WTC11 (cell line): ENCODE data around the gene RALY. TPM values are rescaled to one million over a fixed set of nuclear protein-coding genes. Genes with fewer than 3 reads are reported as not detected.

Experiments
- ATAC-seq: fragments of 200-7000 bp; cut with Tn5 transposase; 2 replicates; pipeline ENCODE4 v1.10.0; 2021; ENCODE audit warnings: mild to moderate bottlenecking, moderate library complexity
- CTCF ChIA-PET: fragments of 300-600 bp; sonication (Branson Sonifier 250); formaldehyde crosslinking; loops from one replicate; lab custom pipeline; 2021; ENCODE audit warnings: antibody characterized with exemption; lab: Charles Lee
- POLR2A ChIA-PET: fragments of 350-600 bp; sonication (Branson Sonifier 250); formaldehyde crosslinking; loops from one replicate; lab custom pipeline; 2021; ENCODE audit warnings: antibody characterized with exemption; lab: Charles Lee
- DNase-seq: peaks from one replicate; pipeline ENCODE4 v3.0.0; 2021; ENCODE audit warnings: low spot score
- H3K27ac Mint-ChIP-seq: 2 replicates; pipeline ENCODE4 v1.8.0; 2021; ENCODE audit warnings: mixed read lengths
- H3K27me3 Mint-ChIP-seq: 2 replicates; pipeline ENCODE4 v1.8.0; 2021; ENCODE audit warnings: low read depth, mild to moderate bottlenecking, moderate library complexity, mixed read lengths
- H3K36me3 Mint-ChIP-seq: 2 replicates; pipeline ENCODE4 v1.8.0; 2021; ENCODE audit warnings: mixed read lengths
- H3K4me1 Mint-ChIP-seq: 2 replicates; pipeline ENCODE4 v1.8.0; 2022; ENCODE audit warnings: mixed read lengths
- H3K4me3 Mint-ChIP-seq: 2 replicates; pipeline ENCODE4 v1.8.0; 2021; ENCODE audit warnings: mild to moderate bottlenecking, moderate library complexity, mixed read lengths
- H3K9me3 Mint-ChIP-seq: 2 replicates; pipeline ENCODE4 v1.8.0; 2021; ENCODE audit warnings: mixed read lengths
- E2F5 ChIP-seq: sonication (generic); formaldehyde crosslinking; IDR thresholded peaks from 2 replicates; pipeline ENCODE4 v1.8.1; 2022; ENCODE audit warnings: mild to moderate bottlenecking, moderate library complexity, missing genetic modification reagents
- FOXP1 ChIP-seq: sonication (generic); formaldehyde crosslinking; IDR thresholded peaks from 2 replicates; pipeline ENCODE4 v1.8.0; 2022; ENCODE audit warnings: missing genetic modification reagents, mild to moderate bottlenecking, moderate library complexity, borderline replicate concordance
- GABPB1 ChIP-seq: sonication (generic); formaldehyde crosslinking; IDR thresholded peaks from 2 replicates; pipeline ENCODE4 v1.8.1; 2023; ENCODE audit warnings: mild to moderate bottlenecking, missing genetic modification reagents
- JAZF1 ChIP-seq: fragments of 250-450 bp; sonication (Bioruptor Pico); IDR thresholded peaks from 2 replicates; pipeline ENCODE4 v1.9.0; 2021; ENCODE audit warnings: moderate library complexity, mild to moderate bottlenecking, inconsistent platforms
- JUN ChIP-seq: sonication (generic); formaldehyde crosslinking; IDR thresholded peaks from 2 replicates; pipeline ENCODE4 v1.8.0; 2023; ENCODE audit warnings: mild to moderate bottlenecking, missing genetic modification reagents
- KAT7 ChIP-seq: sonication (generic); formaldehyde crosslinking; IDR thresholded peaks from 2 replicates; pipeline ENCODE4 v1.8.1; 2023; ENCODE audit warnings: missing genetic modification reagents, mild to moderate bottlenecking, borderline replicate concordance
- MYBL2 ChIP-seq: sonication (generic); formaldehyde crosslinking; IDR thresholded peaks from 2 replicates; pipeline ENCODE4 v1.8.1; 2023; ENCODE audit warnings: mild to moderate bottlenecking, moderate library complexity, missing genetic modification reagents
- PRDM15 ChIP-seq: sonication (generic); formaldehyde crosslinking; IDR thresholded peaks from 2 replicates; pipeline ENCODE4 v1.8.0; 2022; ENCODE audit warnings: missing genetic modification reagents
- TEAD4 ChIP-seq: sonication (generic); formaldehyde crosslinking; IDR thresholded peaks from 2 replicates; pipeline ENCODE4 v1.8.0; 2022; ENCODE audit warnings: mild to moderate bottlenecking, missing genetic modification reagents
- TP53 ChIP-seq: sonication (generic); formaldehyde crosslinking; IDR thresholded peaks from 2 replicates; pipeline ENCODE4 v1.8.1; 2023; ENCODE audit warnings: mild to moderate bottlenecking, missing genetic modification reagents
- USF2 ChIP-seq: sonication (generic); formaldehyde crosslinking; IDR thresholded peaks from 2 replicates; pipeline ENCODE4 v1.8.1; 2023; ENCODE audit warnings: mild to moderate bottlenecking, missing genetic modification reagents, moderate library complexity
- ZNF121 ChIP-seq: sonication (generic); formaldehyde crosslinking; IDR thresholded peaks from 2 replicates; pipeline ENCODE4 v1.8.0; 2023; ENCODE audit warnings: missing genetic modification reagents
- ZNF263 ChIP-seq: sonication (generic); formaldehyde crosslinking; IDR thresholded peaks from 2 replicates; pipeline ENCODE4 v1.8.1; 2022; ENCODE audit warnings: low read depth, mild to moderate bottlenecking, moderate library complexity, missing genetic modification reagents
- total RNA-seq: library from RNA; stranded (reverse); gene quantifications from 3 replicates; pipeline ENCODE4 v1.2.3, GENCODE V29; 2021
- TF ChIP-seq, protein P1 (sequence below): sonication (generic); formaldehyde crosslinking; IDR thresholded peaks from 2 replicates; pipeline ENCODE4 v1.8.1; 2023; ENCODE audit warnings: mild to moderate bottlenecking, moderate library complexity, missing genetic modification reagents
- TF ChIP-seq, protein P2 (sequence below): fragments of 250-450 bp; sonication (Bioruptor Pico); IDR thresholded peaks from 2 replicates; pipeline ENCODE4 v2.1.2; 2022; ENCODE audit warnings: mild to moderate bottlenecking, moderate library complexity
- TF ChIP-seq, protein P3 (sequence below): sonication (generic); formaldehyde crosslinking; IDR thresholded peaks from 2 replicates; pipeline ENCODE4 v1.8.1; 2022; ENCODE audit warnings: missing genetic modification reagents, borderline replicate concordance
- TF ChIP-seq, protein P4 (sequence below): sonication (generic); formaldehyde crosslinking; IDR thresholded peaks from 2 replicates; pipeline ENCODE4 v1.8.0; 2022; ENCODE audit warnings: mild to moderate bottlenecking, missing genetic modification reagents

The RALY gene
- total RNA-seq, 1 experiment from 2014 or later: 164 TPM

DNA sequence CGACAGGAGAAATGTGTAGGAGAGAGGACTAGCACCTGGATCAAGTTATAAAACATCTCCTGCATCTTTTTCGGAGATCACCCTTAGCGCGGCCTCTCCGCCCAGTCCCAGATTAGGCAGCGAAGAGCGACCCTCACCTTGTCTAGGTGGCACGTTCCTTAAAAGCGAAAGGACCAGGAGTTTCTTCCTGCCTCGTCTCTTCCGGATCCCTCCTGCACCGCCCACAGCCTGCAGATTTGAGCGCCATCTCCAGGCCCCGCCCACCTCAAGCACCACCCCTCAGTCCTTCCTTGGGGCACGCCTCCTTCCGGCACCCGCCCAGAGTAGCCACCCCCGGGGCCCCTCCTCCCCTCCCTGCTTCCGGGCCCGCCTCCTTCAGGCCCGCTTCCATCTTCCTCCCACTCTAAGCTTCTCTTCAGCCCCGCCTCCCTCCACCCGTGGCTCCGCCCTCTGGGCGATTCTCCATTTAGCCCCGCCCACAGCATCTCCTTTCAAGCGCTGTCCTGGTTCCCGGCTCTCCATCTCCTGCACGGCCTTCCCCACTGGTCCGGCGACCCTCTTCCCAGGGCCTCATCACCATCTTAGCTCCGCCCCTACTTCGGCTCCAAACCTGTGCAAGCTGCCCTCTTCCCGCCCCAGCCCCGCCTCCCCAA is 662 bp upstream of the RALY start (continued):
- TF ChIP-seq, protein P1, sequence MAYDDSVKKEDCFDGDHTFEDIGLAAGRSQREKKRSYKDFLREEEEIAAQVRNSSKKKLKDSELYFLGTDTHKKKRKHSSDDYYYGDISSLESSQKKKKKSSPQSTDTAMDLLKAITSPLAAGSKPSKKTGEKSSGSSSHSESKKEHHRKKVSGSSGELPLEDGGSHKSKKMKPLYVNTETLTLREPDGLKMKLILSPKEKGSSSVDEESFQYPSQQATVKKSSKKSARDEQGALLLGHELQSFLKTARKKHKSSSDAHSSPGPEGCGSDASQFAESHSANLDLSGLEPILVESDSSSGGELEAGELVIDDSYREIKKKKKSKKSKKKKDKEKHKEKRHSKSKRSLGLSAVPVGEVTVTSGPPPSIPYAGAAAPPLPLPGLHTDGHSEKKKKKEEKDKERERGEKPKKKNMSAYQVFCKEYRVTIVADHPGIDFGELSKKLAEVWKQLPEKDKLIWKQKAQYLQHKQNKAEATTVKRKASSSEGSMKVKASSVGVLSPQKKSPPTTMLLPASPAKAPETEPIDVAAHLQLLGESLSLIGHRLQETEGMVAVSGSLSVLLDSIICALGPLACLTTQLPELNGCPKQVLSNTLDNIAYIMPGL (CRISPR knock-in tag): no peak
- TF ChIP-seq, protein P2, sequence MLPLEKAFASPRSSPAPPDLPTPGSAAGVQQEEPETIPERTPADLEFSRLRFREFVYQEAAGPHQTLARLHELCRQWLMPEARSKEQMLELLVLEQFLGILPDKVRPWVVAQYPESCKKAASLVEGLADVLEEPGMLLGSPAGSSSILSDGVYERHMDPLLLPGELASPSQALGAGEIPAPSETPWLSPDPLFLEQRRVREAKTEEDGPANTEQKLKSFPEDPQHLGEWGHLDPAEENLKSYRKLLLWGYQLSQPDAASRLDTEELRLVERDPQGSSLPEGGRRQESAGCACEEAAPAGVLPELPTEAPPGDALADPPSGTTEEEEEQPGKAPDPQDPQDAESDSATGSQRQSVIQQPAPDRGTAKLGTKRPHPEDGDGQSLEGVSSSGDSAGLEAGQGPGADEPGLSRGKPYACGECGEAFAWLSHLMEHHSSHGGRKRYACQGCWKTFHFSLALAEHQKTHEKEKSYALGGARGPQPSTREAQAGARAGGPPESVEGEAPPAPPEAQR (CRISPR knock-in tag): no peak
- TF ChIP-seq ZNF263: no peak

- CTCF ChIA-PET: interaction anchor here (1.2 to 2.3 kb wide), 4 partner anchors 17 to 75 kb away, joined by 3 to 17 read pairs (median 9); no protein-coding TSS in a partner anchor
- H3K27ac Mint-ChIP-seq: peak overlapping the region; percentile 91
- peak overlapping the region; percentile 95 for H3K4me3 Mint-ChIP-seq
- H3K36me3 Mint-ChIP-seq: peaks cover 3% of the 10 kb centered on the region; the same call in 1 of the 2 replicates
- POLR2A ChIA-PET: interaction anchor here (0.7 to 2.1 kb wide), 6 partner anchors 10 to 183 kb away, joined by 3 to 6 read pairs (median 4); partner anchors contain the start of gene CHMP4B
- TF ChIP-seq ZNF121 (CRISPR knock-in tag): peak; percentile 95
- no peak for TF ChIP-seq PRDM15 (CRISPR knock-in tag)
- TF ChIP-seq, protein P3, sequence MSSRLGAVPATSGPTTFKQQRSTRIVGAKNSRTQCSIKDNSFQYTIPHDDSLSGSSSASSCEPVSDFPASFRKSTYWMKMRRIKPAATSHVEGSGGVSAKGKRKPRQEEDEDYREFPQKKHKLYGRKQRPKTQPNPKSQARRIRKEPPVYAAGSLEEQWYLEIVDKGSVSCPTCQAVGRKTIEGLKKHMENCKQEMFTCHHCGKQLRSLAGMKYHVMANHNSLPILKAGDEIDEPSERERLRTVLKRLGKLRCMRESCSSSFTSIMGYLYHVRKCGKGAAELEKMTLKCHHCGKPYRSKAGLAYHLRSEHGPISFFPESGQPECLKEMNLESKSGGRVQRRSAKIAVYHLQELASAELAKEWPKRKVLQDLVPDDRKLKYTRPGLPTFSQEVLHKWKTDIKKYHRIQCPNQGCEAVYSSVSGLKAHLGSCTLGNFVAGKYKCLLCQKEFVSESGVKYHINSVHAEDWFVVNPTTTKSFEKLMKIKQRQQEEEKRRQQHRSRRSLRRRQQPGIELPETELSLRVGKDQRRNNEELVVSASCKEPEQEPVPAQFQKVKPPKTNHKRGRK (CRISPR knock-in tag): no peak
- TF ChIP-seq, protein P2 (CRISPR knock-in tag): no peak
- no peak for TF ChIP-seq USF2 (CRISPR knock-in tag)
- no peak for TF ChIP-seq JUN (CRISPR knock-in tag)
- TF ChIP-seq, protein P1 (CRISPR knock-in tag): peak; percentile 10; the same call in 1 of the 2 replicates
- TF ChIP-seq FOXP1 (CRISPR knock-in tag): no peak
- TF ChIP-seq JAZF1 (CRISPR knock-in tag): no peak
- TF ChIP-seq E2F5: peak; percentile 19; the same call in 1 of the 2 replicates
- TF ChIP-seq, protein P4, sequence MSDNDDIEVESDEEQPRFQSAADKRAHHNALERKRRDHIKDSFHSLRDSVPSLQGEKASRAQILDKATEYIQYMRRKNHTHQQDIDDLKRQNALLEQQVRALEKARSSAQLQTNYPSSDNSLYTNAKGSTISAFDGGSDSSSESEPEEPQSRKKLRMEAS (CRISPR knock-in tag): no peak
- TF ChIP-seq KAT7 (CRISPR knock-in tag): no peak; the same call in 1 of the 2 replicates
- 0 out of 2 replicates have a peak, but pooled peaks have one; percentile 8 for TF ChIP-seq TP53
- TF ChIP-seq TEAD4 (CRISPR knock-in tag): no peak
- peak; percentile 57; the same call in 1 of the 2 replicates for TF ChIP-seq GABPB1 (CRISPR knock-in tag)
- TF ChIP-seq MYBL2 (CRISPR knock-in tag): peak; percentile 70; the same call in 1 of the 2 replicates
- TF ChIP-seq, all 79 proteins: peak for 6
- no peaks in the 10 kb centered on the region for H3K9me3 Mint-ChIP-seq
- peak; percentile 79 for DNase-seq
- ATAC-seq: peak; percentile 1
- H3K27me3 Mint-ChIP-seq: no peaks in the 10 kb centered on the region
- peaks cover 45% of the 10 kb centered on the region for H3K4me1 Mint-ChIP-seq
These were observed 657 bp downstream of the RALY start for GRCh38 chr20:33994222-33994913.
